Ascending aorta (tissue), 2 donors: ENCODE measurements around the gene OXCT2. TPM values are rescaled to one million over a fixed set of nuclear protein-coding genes. Genes with fewer than 3 reads are reported as not detected.

ENCODE experiments used
- DNase-seq, 2 donors: peaks; one replicate each; pipeline ENCODE4 v3.0.0-alpha.2; 2019; ENCODE audit warnings: low spot score in 2 of 2
- H3K27ac ChIP-seq, 2 donors: fragments of 200-600 bp; sonication (generic); one replicate each; pipeline ENCODE4 v1.5.1; 2016 to 2017; ENCODE audit warnings: mild to moderate bottlenecking in 1 of 2
- H3K27me3 ChIP-seq: fragments of 200-600 bp; sonication (generic); one replicate; pipeline ENCODE4 v1.5.1; 2017
- H3K36me3 ChIP-seq, 2 donors: fragments of 200-600 bp; sonication (generic); one replicate each; pipeline ENCODE4 v1.5.1; 2016
- H3K4me1 ChIP-seq, 2 donors: fragments of 200-600 bp; sonication (generic); one replicate each; pipeline ENCODE4 v1.5.1; 2016 to 2017; ENCODE audit warnings: mild to moderate bottlenecking in 1 of 2
- H3K4me3 ChIP-seq, 2 donors: fragments of 200-600 bp; sonication (generic); one replicate each; pipeline ENCODE4 v1.5.1; 2016 to 2017; ENCODE audit warnings: mild to moderate bottlenecking in 1 of 2
- H3K9me3 ChIP-seq, 2 donors: fragments of 200-600 bp; sonication (generic); one replicate each; pipeline ENCODE4 v1.5.1; 2016
- intact Hi-C: fragments of 100-400 bp; cut with DNase I; formaldehyde crosslinking; loops from one replicate; pipeline ENCODE4 v1.15.1; 2023
- total RNA-seq: library from RNA; depleted of rRNA; stranded (reverse); fragments of >200 nt; gene quantifications from one replicate; pipeline ENCODE4 v1.1.0, GENCODE V29; 2016
- TF ChIP-seq, protein P1 (sequence below), 3 experiments: fragments of 200-600 bp in 2 of 3; fragments of 450-650 bp in 1 of 3; sonication (generic) in 2 of 3; IDR thresholded peaks; one replicate each; pipeline ENCODE4 v1.5.1; 2016 to 2019; ENCODE audit warnings: antibody characterized with exemption in 3 of 3, mild to moderate bottlenecking in 1 of 3, moderate library complexity in 1 of 3

The OXCT2 gene
- total RNA-seq, 1 donor from 2014 or later = not detected

DNA sequence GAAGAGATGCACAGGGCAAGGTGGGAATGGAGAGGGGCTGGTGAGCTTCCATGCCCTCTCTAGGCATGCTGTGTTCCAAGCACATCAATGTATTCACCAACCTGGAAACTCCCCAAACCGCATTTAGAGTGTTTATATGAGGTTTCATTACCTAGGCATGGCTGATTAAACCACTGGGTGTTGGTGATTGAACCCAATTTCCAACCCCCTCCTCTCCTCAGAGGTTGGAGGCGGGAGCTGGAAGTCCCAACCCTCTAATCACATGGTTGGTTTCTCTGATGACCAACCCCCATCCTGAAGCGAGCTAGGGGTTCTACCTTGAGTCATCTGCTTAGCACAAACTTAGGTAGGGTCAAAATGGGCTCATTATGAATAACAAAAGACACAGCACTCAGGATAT lies 35.4 kb downstream of the OXCT2 start:
- no peak for DNase-seq
- Histone ChIP-seq H3K27ac (no peak overlapping the region), H3K27me3 (no peaks in the 10 kb centered on the region), H3K4me1 (peaks cover 0 to 9% of the 10 kb centered on the region in 2 donors), H3K9me3 (no peaks in the 10 kb centered on the region), H3K4me3 (no peak overlapping the region), H3K36me3 (peaks cover 0 to 1% of the 10 kb centered on the region in 2 donors)
- intact Hi-C loops = no loop called here
- TF ChIP-seq, protein P1, sequence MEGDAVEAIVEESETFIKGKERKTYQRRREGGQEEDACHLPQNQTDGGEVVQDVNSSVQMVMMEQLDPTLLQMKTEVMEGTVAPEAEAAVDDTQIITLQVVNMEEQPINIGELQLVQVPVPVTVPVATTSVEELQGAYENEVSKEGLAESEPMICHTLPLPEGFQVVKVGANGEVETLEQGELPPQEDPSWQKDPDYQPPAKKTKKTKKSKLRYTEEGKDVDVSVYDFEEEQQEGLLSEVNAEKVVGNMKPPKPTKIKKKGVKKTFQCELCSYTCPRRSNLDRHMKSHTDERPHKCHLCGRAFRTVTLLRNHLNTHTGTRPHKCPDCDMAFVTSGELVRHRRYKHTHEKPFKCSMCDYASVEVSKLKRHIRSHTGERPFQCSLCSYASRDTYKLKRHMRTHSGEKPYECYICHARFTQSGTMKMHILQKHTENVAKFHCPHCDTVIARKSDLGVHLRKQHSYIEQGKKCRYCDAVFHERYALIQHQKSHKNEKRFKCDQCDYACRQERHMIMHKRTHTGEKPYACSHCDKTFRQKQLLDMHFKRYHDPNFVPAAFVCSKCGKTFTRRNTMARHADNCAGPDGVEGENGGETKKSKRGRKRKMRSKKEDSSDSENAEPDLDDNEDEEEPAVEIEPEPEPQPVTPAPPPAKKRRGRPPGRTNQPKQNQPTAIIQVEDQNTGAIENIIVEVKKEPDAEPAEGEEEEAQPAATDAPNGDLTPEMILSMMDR (IDR thresholded peaks at IDR 0.05) = no peak

DNA sequence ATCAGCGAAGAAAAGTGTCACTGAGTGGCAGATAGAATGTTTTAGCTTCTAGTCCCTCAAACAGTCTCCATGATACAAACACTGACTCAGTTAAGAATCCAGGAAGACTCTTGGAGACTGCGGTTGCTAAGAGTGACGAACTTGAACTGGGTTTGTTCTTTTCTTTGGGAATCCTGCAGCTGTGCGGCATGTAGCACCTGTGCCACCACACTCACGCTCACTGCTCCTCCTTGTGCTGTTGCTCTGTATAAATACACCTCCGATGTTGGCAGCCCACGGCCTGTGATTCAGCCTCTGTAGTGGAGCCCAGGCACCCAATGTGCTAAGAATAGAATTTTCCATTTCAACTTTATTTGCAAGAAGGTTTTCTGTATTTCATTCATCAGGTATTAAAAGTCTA lies 38.0 kb downstream of the OXCT2 start:
- Histone ChIP-seq H3K27ac (no peak overlapping the region), H3K9me3 (no peaks in the 10 kb centered on the region), H3K4me3 (no peak overlapping the region), H3K4me1 (peaks cover 0 to 2% of the 10 kb centered on the region in 2 donors), H3K36me3 (no peaks in the 10 kb centered on the region), H3K27me3 (no peaks in the 10 kb centered on the region)
- intact Hi-C loops = no loop called here
- DNase-seq = no peak
- TF ChIP-seq, protein P1 (IDR thresholded peaks at IDR 0.05) = no peak

DNA sequence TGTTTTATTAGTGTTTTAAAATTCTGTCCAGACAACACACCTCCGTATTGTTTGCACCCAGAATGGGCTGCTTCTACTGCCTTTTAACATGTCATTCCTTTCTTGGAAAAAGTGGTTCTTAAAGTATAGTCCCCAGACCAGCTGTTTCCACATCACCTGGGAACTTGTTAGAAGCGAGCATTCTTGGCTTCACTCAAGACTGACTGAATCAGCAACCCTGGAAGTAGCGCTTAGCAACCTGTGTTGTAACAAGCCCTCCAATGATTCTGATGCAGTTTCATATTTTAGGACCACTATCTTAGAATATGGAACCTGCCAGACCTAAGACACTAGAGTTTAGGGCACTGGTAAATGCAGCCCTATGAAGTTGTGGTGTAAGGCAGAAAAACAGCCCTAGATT lies 38.4 kb downstream of the OXCT2 start:
- intact Hi-C loops = no loop called here
- Histone ChIP-seq H3K27me3 (no peaks in the 10 kb centered on the region), H3K4me1 (peaks cover 0 to 2% of the 10 kb centered on the region in 2 donors), H3K4me3 (no peak overlapping the region), H3K9me3 (no peaks in the 10 kb centered on the region), H3K27ac (no peak overlapping the region), H3K36me3 (no peaks in the 10 kb centered on the region)
- DNase-seq = no peak
- TF ChIP-seq, protein P1 (IDR thresholded peaks at IDR 0.05) = no peak

DNA sequence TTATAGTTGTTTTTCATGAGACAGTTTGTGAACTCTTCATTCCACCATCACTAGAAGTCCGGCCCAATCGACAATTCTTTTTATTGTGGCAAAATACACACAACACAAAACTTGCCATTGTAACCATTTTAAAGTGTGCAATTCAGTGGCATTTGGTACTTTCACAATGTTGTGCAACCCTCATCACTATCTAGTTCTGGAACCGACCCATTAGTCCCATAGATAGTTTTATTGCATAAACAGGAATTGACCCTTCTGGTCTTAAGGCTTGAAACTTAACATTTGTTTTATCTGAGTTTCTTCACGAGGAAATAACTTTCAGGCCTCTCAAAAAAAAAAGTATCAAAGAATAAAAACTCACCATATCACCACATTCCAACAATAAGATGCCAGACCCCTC lies 41.3 kb downstream of the OXCT2 start:
- no peak for DNase-seq
- intact Hi-C loops = no loop called here
- H3K27ac ChIP-seq = no peak overlapping the region
- no peaks in the 10 kb centered on the region for H3K27me3 ChIP-seq
- TF ChIP-seq, protein P1 (IDR thresholded peaks at IDR 0.05) = no peak
- H3K4me3 ChIP-seq = no peak overlapping the region
- no peaks in the 10 kb centered on the region for H3K36me3 ChIP-seq
- no peaks in the 10 kb centered on the region for H3K9me3 ChIP-seq
- H3K4me1 ChIP-seq = peaks cover 0 to 2% of the 10 kb centered on the region in 2 donors

DNA sequence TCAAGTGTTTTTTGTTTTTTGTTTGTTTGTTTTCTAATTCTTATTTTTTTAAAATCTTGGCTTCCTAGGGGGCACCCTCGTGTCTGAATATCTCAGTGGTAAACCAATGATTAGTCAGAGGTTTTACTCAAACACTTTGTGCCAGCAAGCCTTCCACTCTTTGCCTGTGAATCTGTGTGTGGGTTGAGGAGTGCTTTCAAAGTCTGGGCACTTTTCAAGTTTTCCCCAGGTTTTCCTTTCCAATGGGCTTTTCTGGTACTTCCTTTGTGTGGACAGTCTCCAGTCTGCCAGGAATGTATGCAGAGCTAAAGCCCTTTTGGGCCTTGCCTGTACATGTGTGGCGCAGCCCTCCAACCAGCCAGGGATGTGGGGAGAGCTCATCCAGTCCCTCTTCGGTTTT lies 42.1 kb downstream of the OXCT2 start:
- TF ChIP-seq, protein P1 (IDR thresholded peaks at IDR 0.05) = no peak
- no peak for DNase-seq
- no peak overlapping the region for H3K4me3 ChIP-seq
- H3K27me3 ChIP-seq = no peaks in the 10 kb centered on the region
- H3K27ac ChIP-seq = no peak overlapping the region
- intact Hi-C loops = no loop called here
- H3K36me3 ChIP-seq = no peaks in the 10 kb centered on the region
- no peaks in the 10 kb centered on the region for H3K9me3 ChIP-seq
- H3K4me1 ChIP-seq = peaks cover 0 to 2% of the 10 kb centered on the region in 2 donors

DNA sequence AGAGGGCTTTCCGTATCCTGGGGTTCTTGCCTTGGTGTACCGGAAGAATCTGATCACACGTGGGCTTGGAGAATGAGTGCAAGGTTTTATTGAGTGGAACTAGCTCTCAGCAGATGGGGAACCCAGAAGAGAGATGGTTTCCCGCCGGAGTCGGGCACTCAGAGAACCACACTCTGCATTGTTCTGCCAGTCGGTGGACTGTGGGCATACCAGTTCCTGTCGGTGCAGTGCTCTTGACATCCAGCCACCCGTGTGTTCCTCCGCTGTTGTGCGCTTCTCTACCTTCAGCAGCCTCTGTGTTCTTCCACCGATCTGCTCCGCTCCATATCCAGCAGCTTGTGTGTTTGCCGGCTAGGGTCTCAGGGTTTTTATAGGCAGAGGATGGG lies 43.2 kb downstream of the OXCT2 start:
- DNase-seq = no peak
- no peaks in the 10 kb centered on the region for H3K9me3 ChIP-seq
- no peaks in the 10 kb centered on the region for H3K27me3 ChIP-seq
- H3K4me1 ChIP-seq = no peaks in the 10 kb centered on the region
- TF ChIP-seq, protein P1 (IDR thresholded peaks at IDR 0.05) = no peak
- no peak overlapping the region for H3K27ac ChIP-seq
- no peak overlapping the region for H3K4me3 ChIP-seq
- intact Hi-C loops = no loop called here
- no peaks in the 10 kb centered on the region for H3K36me3 ChIP-seq
